Natural killer cell (primary cell): Measurements from ENCODE around the gene ATP2C2. TPM values are rescaled to one million over a fixed set of nuclear protein-coding genes. Genes with fewer than 3 reads are reported as not detected.

ENCODE experiments used
- ATAC-seq, 3 donors: fragments of 150-1000 bp in 2 of 3; fragments of 200-7000 bp in 1 of 3; cut with Tn5 transposase; 1 replicate in 1 of 3; 2 replicates in 2 of 3; pipeline ENCODE4 v1.10.0; 2021; ENCODE audit warnings: mild to moderate bottlenecking in 2 of 3, moderate library complexity in 2 of 3
- DNase-seq, 2 donors: peaks; one replicate each; pipeline versions ENCODE4 v3.0.0 to v3.0.0-alpha.2; 2013 to 2021; ENCODE audit warnings: mixed read lengths in 1 of 2
- H3K27ac ChIP-seq: one replicate; pipeline ENCODE4 v1.5.1; 2013; ENCODE audit warnings: mild to moderate bottlenecking, low read length
- H3K27me3 ChIP-seq: one replicate; pipeline ENCODE4 v1.6.1; 2013; ENCODE audit warnings: low read length; ENCODE audit not compliant: control insufficient read depth, insufficient read depth
- H3K36me3 ChIP-seq: one replicate; pipeline ENCODE4 v1.6.1; 2013; ENCODE audit warnings: low read length; ENCODE audit not compliant: control insufficient read depth, insufficient read depth
- H3K4me1 ChIP-seq: one replicate; pipeline ENCODE4 v1.6.1; 2013; ENCODE audit warnings: low read length; ENCODE audit not compliant: control insufficient read depth, insufficient read depth
- H3K4me3 ChIP-seq: one replicate; pipeline ENCODE4 v1.5.1; 2013; ENCODE audit warnings: low read length
- H3K9me3 ChIP-seq: one replicate; pipeline ENCODE4 v1.6.1; 2013; ENCODE audit warnings: low read length; ENCODE audit not compliant: control insufficient read depth, insufficient read depth
- H3K27ac Mint-ChIP-seq, 2 donors: one replicate each; pipeline ENCODE4 v1.8.0; 2022; ENCODE audit warnings: mild to moderate bottlenecking in 2 of 2, mixed read lengths in 2 of 2, moderate library complexity in 1 of 2
- H3K27me3 Mint-ChIP-seq, 2 donors: one replicate each; pipeline ENCODE4 v1.8.0; 2022; ENCODE audit warnings: low read depth in 2 of 2, mixed read lengths in 2 of 2
- H3K36me3 Mint-ChIP-seq: one replicate; pipeline ENCODE4 v1.8.0; 2022; ENCODE audit warnings: mixed read lengths
- H3K4me1 Mint-ChIP-seq, 2 donors: one replicate each; pipeline ENCODE4 v1.8.0; 2022; ENCODE audit warnings: mixed read lengths in 2 of 2
- H3K4me3 Mint-ChIP-seq: one replicate; pipeline ENCODE4 v1.8.0; 2022; ENCODE audit warnings: mild to moderate bottlenecking, moderate library complexity, mixed read lengths
- H3K9me3 Mint-ChIP-seq, 2 donors: one replicate each; pipeline ENCODE4 v1.8.0; 2022; ENCODE audit warnings: mixed read lengths in 2 of 2
- CTCF ChIP-seq: fragments of 200-600 bp; IDR thresholded peaks from one replicate; pipeline ENCODE4 v1.8.0; 2022; ENCODE audit warnings: antibody characterized with exemption
- WGBS: methylation state at CpG from one replicate; pipeline ENCODE4 v1.1.7; 2013; ENCODE audit warnings: missing lambda C conversion rate; ENCODE audit not compliant: insufficient coverage; 5-methylcytosine and 5-hydroxymethylcytosine counted together
- intact Hi-C: fragments of 100-400 bp; cut with micrococcal nuclease; formaldehyde crosslinking; loops from one replicate; pipeline ENCODE4 v1.14.2; 2022
- total RNA-seq, 4 donors: library from RNA; stranded (reverse); fragments of 120-200 nt in 1 of 4; gene quantifications; one replicate each; pipeline versions ENCODE4 v1.2.3 to v1.2.4, GENCODE V29; 2013 to 2022

Gene ATP2C2
- total RNA-seq, 3 donors from 2014 or later (not counting 1 experiment from before 2014, with no cell fraction given) = not detected

GRCh38 chr16:84507011-84507982 lies 139.0 kb downstream of the ATP2C2 start:
- no peaks in the 10 kb centered on the region for H3K36me3 Mint-ChIP-seq
- Histone ChIP-seq H3K27ac (no peak overlapping the region), H3K4me1 (peaks cover 56% of the 10 kb centered on the region), H3K36me3 (no peaks in the 10 kb centered on the region), H3K4me3 (no peak overlapping the region), H3K27me3 (no peaks in the 10 kb centered on the region), H3K9me3 (no peaks in the 10 kb centered on the region)
- WGBS = 58% methylated on average over 25 of the region's 27 CpGs
- no peaks in the 10 kb centered on the region for H3K9me3 Mint-ChIP-seq
- intact Hi-C loops = loop anchor here (5.0 kb wide), 1 partner anchor 550 kb away; no protein-coding TSS in a partner anchor
- H3K4me3 Mint-ChIP-seq = no peak overlapping the region
- H3K27me3 Mint-ChIP-seq = peaks cover 0 to 9% of the 10 kb centered on the region in 2 donors
- H3K27ac Mint-ChIP-seq = peak overlapping the region in 1 of 2 donors; percentile 59
- TF ChIP-seq CTCF = no peak
- DNase-seq = peak in 1 of 2 donors; percentile 54
- peaks cover 5 to 37% of the 10 kb centered on the region in 2 donors for H3K4me1 Mint-ChIP-seq
- ATAC-seq = no peak

GRCh38 chr16:84508502-84508901 lies 140.2 kb downstream of the ATP2C2 start:
- no peak overlapping the region for H3K27ac ChIP-seq
- no peak for ATAC-seq
- no peak overlapping the region for H3K27ac Mint-ChIP-seq

GRCh38 chr16:84509032-84509950 lies 141.0 kb downstream of the ATP2C2 start:
- TF ChIP-seq CTCF = no peak
- H3K4me1 ChIP-seq = peaks cover 68% of the 10 kb centered on the region
- no peaks in the 10 kb centered on the region for H3K36me3 Mint-ChIP-seq
- no peak overlapping the region for H3K4me3 Mint-ChIP-seq
- intact Hi-C loops = loop anchor here (5.0 kb wide), 1 partner anchor 552 kb away; no protein-coding TSS in a partner anchor
- H3K27ac Mint-ChIP-seq = no peak overlapping the region
- WGBS = 85% methylated on average over 19 of the region's 20 CpGs
- ATAC-seq = no peak
- DNase-seq = no peak
- H3K4me3 ChIP-seq = no peak overlapping the region
- H3K9me3 Mint-ChIP-seq = no peaks in the 10 kb centered on the region
- H3K27ac ChIP-seq = no peak overlapping the region
- H3K27me3 ChIP-seq = no peaks in the 10 kb centered on the region
- H3K9me3 ChIP-seq = no peaks in the 10 kb centered on the region
- no peaks in the 10 kb centered on the region for H3K36me3 ChIP-seq
- peaks cover 0 to 9% of the 10 kb centered on the region in 2 donors for H3K27me3 Mint-ChIP-seq
- peaks cover 12 to 41% of the 10 kb centered on the region in 2 donors for H3K4me1 Mint-ChIP-seq

More at GRCh38 chr16:84508502-84508901, 140.2 kb downstream of the ATP2C2 start:
- intact Hi-C loops = loop anchor here (5.0 kb wide), 1 partner anchor 551 kb away; no protein-coding TSS in a partner anchor
- no peaks in the 10 kb centered on the region for H3K36me3 ChIP-seq
- H3K27me3 Mint-ChIP-seq = peaks cover 0 to 9% of the 10 kb centered on the region in 2 donors
- H3K4me3 Mint-ChIP-seq = no peak overlapping the region
- peak in 1 of 2 donors; percentile 72 for DNase-seq
- no peak overlapping the region for H3K4me3 ChIP-seq
- no peaks in the 10 kb centered on the region for H3K9me3 Mint-ChIP-seq
- peaks cover 9 to 42% of the 10 kb centered on the region in 2 donors for H3K4me1 Mint-ChIP-seq
- no peaks in the 10 kb centered on the region for H3K9me3 ChIP-seq
- no peak for TF ChIP-seq CTCF
- H3K27me3 ChIP-seq = no peaks in the 10 kb centered on the region
- 51% methylated on average over 8 of the region's 8 CpGs for WGBS
- no peaks in the 10 kb centered on the region for H3K36me3 Mint-ChIP-seq
- H3K4me1 ChIP-seq = peaks cover 67% of the 10 kb centered on the region
